HG03066 (cell line): ENCODE results near the gene MTCL1.

ENCODE experiments used
- ATAC-seq: cut with Tn5 transposase; IDR thresholded peaks from one replicate; pipeline ENCODE4 v1.9.1; 2021; ENCODE audit warnings: low read depth; ENCODE audit not compliant: unreplicated experiment

Gene MTCL1

GRCh38 chr18:8686611-8687010, 18.7 kb upstream of the MTCL1 start:
- ATAC-seq, result no peak

- ATAC-seq, result no peak
Observed at GRCh38 chr18:8688216-8688800, 17.0 kb upstream of the MTCL1 start.

GRCh38 chr18:8688816-8689215, 16.5 kb upstream of the MTCL1 start:
- ATAC-seq, result no peak

GRCh38 chr18:8689517-8689916, 15.8 kb upstream of the MTCL1 start:
- no peak for ATAC-seq

GRCh38 chr18:8694891-8695290, 10.5 kb upstream of the MTCL1 start:
- no peak for ATAC-seq

- no peak for ATAC-seq
Observed at GRCh38 chr18:8695932-8696517, 9.3 kb upstream of the MTCL1 start.

GRCh38 chr18:8696749-8697211, 8.6 kb upstream of the MTCL1 start:
- peak; percentile 75 for ATAC-seq

GRCh38 chr18:8699126-8699525, 6.2 kb upstream of the MTCL1 start:
- no peak for ATAC-seq

- no peak for ATAC-seq
Observed at GRCh38 chr18:8699948-8700347, 5.4 kb upstream of the MTCL1 start.

- ATAC-seq, result no peak
Observed at GRCh38 chr18:8701546-8702118, 3.7 kb upstream of the MTCL1 start.

- no peak for ATAC-seq
Observed at GRCh38 chr18:8702668-8703067, 2.7 kb upstream of the MTCL1 start.

GRCh38 chr18:8703092-8703709, 2.2 kb upstream of the MTCL1 start:
- no peak for ATAC-seq

GRCh38 chr18:8703781-8704301, 1.5 kb upstream of the MTCL1 start:
- ATAC-seq, result no peak

GRCh38 chr18:8704361-8705237, 757 bp upstream of the MTCL1 start:
- ATAC-seq, result peak; percentile 70

- ATAC-seq, result no peak
Observed at GRCh38 chr18:8705961-8706790, 820 bp downstream of the MTCL1 start.

GRCh38 chr18:8706791-8707555, 1.6 kb downstream of the MTCL1 start:
- no peak for ATAC-seq

- no peak for ATAC-seq
Observed at GRCh38 chr18:8707556-8708300, 2.4 kb downstream of the MTCL1 start.

- ATAC-seq, result no peak
Observed at GRCh38 chr18:8708670-8709069, 3.3 kb downstream of the MTCL1 start.
